Keratinocyte (primary cell): ENCODE results near the gene IRX4. TPM values are rescaled to one million over a fixed set of nuclear protein-coding genes. Genes with fewer than 3 reads are reported as not detected.
"Not testable (repeated sequence)": the region's sequence is repeated elsewhere in the genome, so short reads cannot be mapped to it uniquely, and the experiment has no call there.

Experiments
- DNase-seq: peaks from one replicate; pipeline ENCODE4 v3.0.0-alpha.2; 2011; ENCODE audit warnings: low read depth, missing footprints, low spot score
- FAIRE-seq: peaks from 2 replicates; lab custom pipeline; 2011; peaks lifted over from hg19 to GRCh38; lab: Jason Lieb, UNC
- H2AFZ ChIP-seq: 2 replicates; pipeline ENCODE4 v1.6.0; 2012; ENCODE audit warnings: low read length, control low read depth, inconsistent platforms; ENCODE audit not compliant: control insufficient read depth
- H3K27ac ChIP-seq: 2 replicates; pipeline ENCODE4 v1.5.1; 2011; ENCODE audit warnings: low read length; ENCODE audit not compliant: control insufficient read depth, insufficient read depth
- H3K27me3 ChIP-seq: 3 replicates; pipeline ENCODE4 v1.6.0; 2011; ENCODE audit warnings: low read length; ENCODE audit not compliant: control insufficient read depth, insufficient read depth; ENCODE audit errors: extremely low read depth
- H3K36me3 ChIP-seq, 2 experiments: 2 replicates in 1 of 2; 3 replicates in 1 of 2; pipeline ENCODE4 v1.5.1; 2011; ENCODE audit warnings: low read length in 2 of 2, mild to moderate bottlenecking in 1 of 2; ENCODE audit not compliant: control insufficient read depth in 2 of 2, insufficient read depth in 2 of 2; ENCODE audit errors: extremely low read depth in 1 of 2
- H3K4me1 ChIP-seq: 3 replicates; pipeline ENCODE4 v1.5.1; 2011; ENCODE audit warnings: low read length; ENCODE audit not compliant: control insufficient read depth, insufficient read depth; ENCODE audit errors: extremely low read depth
- H3K4me2 ChIP-seq: 3 replicates; pipeline ENCODE4 v1.6.0; 2011; ENCODE audit warnings: low read depth, low read length; ENCODE audit not compliant: control insufficient read depth, insufficient read depth; ENCODE audit errors: extremely low read depth
- H3K4me3 ChIP-seq, 3 experiments: fragments of 200-600 bp in 1 of 3; sonication (generic) in 1 of 3; 2 replicates in 2 of 3; 3 replicates in 1 of 3; pipeline ENCODE4 v1.5.1; 2011 to 2016; ENCODE audit warnings: low read length in 3 of 3, mild to moderate bottlenecking in 3 of 3, control low read depth in 2 of 3, inconsistent platforms in 1 of 3, low read depth in 1 of 3, mixed read lengths in 1 of 3, mixed run types in 1 of 3, moderate library complexity in 1 of 3; ENCODE audit not compliant: control insufficient read depth in 2 of 3, insufficient read depth in 2 of 3; ENCODE audit errors: extremely low read depth in 1 of 3
- H3K79me2 ChIP-seq: 2 replicates; pipeline ENCODE4 v1.6.0; 2012; ENCODE audit warnings: low read length; ENCODE audit not compliant: control insufficient read depth, insufficient read depth
- H3K9ac ChIP-seq: 3 replicates; pipeline ENCODE4 v1.6.0; 2011; ENCODE audit warnings: low read length; ENCODE audit not compliant: control insufficient read depth, insufficient read depth; ENCODE audit errors: extremely low read depth
- H3K9me1 ChIP-seq: 3 replicates; pipeline ENCODE4 v1.6.0; 2011; ENCODE audit warnings: low read length; ENCODE audit not compliant: control insufficient read depth, insufficient read depth; ENCODE audit errors: extremely low read depth
- H3K9me3 ChIP-seq: 2 replicates; pipeline ENCODE4 v1.5.1; 2012; ENCODE audit warnings: low read depth, low read length; ENCODE audit not compliant: control insufficient read depth
- H4K20me1 ChIP-seq: 3 replicates; pipeline ENCODE4 v1.6.0; 2011; ENCODE audit warnings: low read length; ENCODE audit not compliant: control insufficient read depth, insufficient read depth; ENCODE audit errors: extremely low read depth
- CTCF ChIP-seq, 3 experiments: IDR thresholded peaks in 1 of 3; conservative IDR thresholded peaks in 1 of 3; optimal IDR thresholded peaks in 1 of 3; 2 replicates in 2 of 3; 3 replicates in 1 of 3; pipeline versions ENCODE3 to v1.5.1; 2011; ENCODE audit warnings: low read length in 3 of 3, mild to moderate bottlenecking in 3 of 3, moderate library complexity in 2 of 3, control low read depth in 1 of 3, inconsistent platforms in 1 of 3; ENCODE audit not compliant: insufficient read depth in 2 of 3; ENCODE audit errors: extremely low read depth in 1 of 3
- EZH2 ChIP-seq: IDR thresholded peaks from one replicate; pipeline ENCODE4 v1.6.1; 2012; ENCODE audit warnings: inconsistent platforms, mild to moderate bottlenecking, low read length, moderate library complexity
- dilution Hi-C: fragments of 300-500 bp; cut with MboI; formaldehyde crosslinking; loops from one replicate; pipeline ENCODE4 v1.7.0; 2020; ENCODE audit warnings: low sequenced_read_pairs; ENCODE audit not compliant: extremely low pct_ligation_motif_present
- polyA plus RNA-seq, 5 experiments: library from polyadenylated mRNA; depleted of rRNA in 3 of 5; stranded (reverse) in 3 of 5; stranded (forward) in 1 of 5; unstranded in 1 of 5; fragments of >200 nt; gene quantifications; 1 replicate in 1 of 5; 2 replicates in 3 of 5; 3 replicates in 1 of 5; pipeline versions ENCODE4 v1.2.1 to v1.2.3, GENCODE V29; 2011 to 2012; ENCODE audit warnings: missing spikeins in 2 of 5, low read depth in 1 of 5, low replicate concordance in 1 of 5

The IRX4 gene
- polyA plus RNA-seq, 1 donor (not counting 4 experiments of a cell fraction or from before 2014, with no cell fraction given): 18.2 TPM

GRCh38 chr5:1844708-1845436, 37.9 kb downstream of the IRX4 start:
- no peaks in the 10 kb centered on the region for H3K4me1 ChIP-seq
- no peaks in the 10 kb centered on the region for H3K79me2 ChIP-seq
- H3K27ac ChIP-seq: no peak overlapping the region
- H2AFZ ChIP-seq: no peak overlapping the region
- TF ChIP-seq EZH2: no peak
- no peak for TF ChIP-seq CTCF (optimal IDR thresholded peaks at IDR 0.05 in 1 of 3, IDR thresholded peaks at IDR 0.05 in 1 of 3, conservative IDR thresholded peaks at IDR 0.05 in 1 of 3; ENCODE audit: extremely low read depth in 1 of 3, insufficient read depth in 2 of 3, low read length in 3 of 3)
- H3K27me3 ChIP-seq: peaks cover 3% of the 10 kb centered on the region
- no peak overlapping the region for H3K9ac ChIP-seq
- H3K9me1 ChIP-seq: no peaks in the 10 kb centered on the region
- no peaks in the 10 kb centered on the region for H4K20me1 ChIP-seq
- H3K9me3 ChIP-seq: no peaks in the 10 kb centered on the region
- no peak overlapping the region for H3K4me3 ChIP-seq
- DNase-seq: no peak
- dilution Hi-C loops: no loop called here
- H3K36me3 ChIP-seq: no peaks in the 10 kb centered on the region
- no peak overlapping the region for H3K4me2 ChIP-seq
- FAIRE-seq: no peak

GRCh38 chr5:1843761-1844160, 39.0 kb downstream of the IRX4 start:
- DNase-seq, H3K9me3 ChIP-seq, H4K20me1 ChIP-seq, FAIRE-seq, H3K4me2 ChIP-seq, H3K4me3 ChIP-seq, dilution Hi-C loops, H3K36me3 ChIP-seq, H3K9ac ChIP-seq, H3K4me1 ChIP-seq, H3K79me2 ChIP-seq, H3K27ac ChIP-seq, H2AFZ ChIP-seq, H3K9me1 ChIP-seq, H3K27me3 ChIP-seq: not testable (repeated sequence)
